Calu3 (cell line): ENCODE data around the gene TNFRSF4. TPM values are rescaled to one million over a fixed set of nuclear protein-coding genes. Genes with fewer than 3 reads are reported as not detected.

ENCODE experiments used
- BruUV-seq: library from RNA; stranded (reverse); fragments of 400-500 nt; replicated peaks from 2 replicates; lab custom pipeline; 2021; lab: Mats Ljungman, UMichigan
- CTCF ChIA-PET: fragments of 300-600 bp; sonication (Branson Sonifier 250); formaldehyde crosslinking; loops from one replicate; lab custom pipeline; 2022; ENCODE audit warnings: antibody characterized with exemption; lab: Charles Lee
- DNase-seq: peaks from one replicate; pipeline ENCODE4 v3.0.0; 2022
- H3K27ac Mint-ChIP-seq: one replicate; pipeline ENCODE4 v1.8.0; 2022; ENCODE audit warnings: mixed read lengths; ENCODE audit not compliant: unreplicated experiment
- H3K27me3 Mint-ChIP-seq: one replicate; pipeline ENCODE4 v1.8.0; 2022; ENCODE audit warnings: mixed read lengths; ENCODE audit not compliant: unreplicated experiment
- H3K36me3 Mint-ChIP-seq: one replicate; pipeline ENCODE4 v1.8.0; 2022; ENCODE audit warnings: mild to moderate bottlenecking, moderate library complexity, mixed read lengths; ENCODE audit not compliant: insufficient read depth, unreplicated experiment
- H3K4me1 Mint-ChIP-seq: one replicate; pipeline ENCODE4 v1.8.0; 2022; ENCODE audit warnings: mild to moderate bottlenecking, low read depth, mixed read lengths; ENCODE audit not compliant: unreplicated experiment
- H3K4me3 Mint-ChIP-seq: one replicate; pipeline ENCODE4 v1.8.0; 2022; ENCODE audit warnings: mild to moderate bottlenecking, low read depth, moderate library complexity, mixed read lengths; ENCODE audit not compliant: unreplicated experiment
- H3K9me3 Mint-ChIP-seq: one replicate; pipeline ENCODE4 v1.8.0; 2022; ENCODE audit warnings: low read depth, mixed read lengths; ENCODE audit not compliant: unreplicated experiment
- CTCF ChIP-seq: fragments of 200-600 bp; IDR thresholded peaks from one replicate; pipeline ENCODE4 v1.8.0; 2022; ENCODE audit warnings: antibody characterized with exemption; ENCODE audit not compliant: unreplicated experiment
- intact Hi-C: fragments of 100-400 bp; cut with micrococcal nuclease; formaldehyde crosslinking; loops from one replicate; pipeline ENCODE4 v1.10.0; 2022; ENCODE audit not compliant: unreplicated experiment
- total RNA-seq: library from RNA; stranded (reverse); gene quantifications from 2 replicates; pipeline ENCODE4 v1.2.3, GENCODE V29; 2022

TNFRSF4 gene
- total RNA-seq, 1 experiment from 2014 or later = not detected

- Mint-ChIP-seq H3K4me3 (no peak overlapping the region), H3K27ac (no peak overlapping the region), H3K27me3 (no peaks in the 10 kb centered on the region), H3K4me1 (no peaks in the 10 kb centered on the region), H3K9me3 (no peaks in the 10 kb centered on the region), H3K36me3 (peaks cover 46% of the 10 kb centered on the region)
- CTCF ChIA-PET = no interaction called here
- DNase-seq = no peak
- no TSS peak for BruUV-seq
- TF ChIP-seq CTCF = no peak
- intact Hi-C loops = no loop called here
Measured at GRCh38 chr1:1259951-1260600, 46.1 kb upstream of the TNFRSF4 start.

- H3K4me3 Mint-ChIP-seq = no peak overlapping the region
- TF ChIP-seq CTCF = no peak
- H3K36me3 Mint-ChIP-seq = peaks cover 50% of the 10 kb centered on the region
- H3K9me3 Mint-ChIP-seq = no peaks in the 10 kb centered on the region
- intact Hi-C loops = no loop called here
- H3K27ac Mint-ChIP-seq = no peak overlapping the region
- CTCF ChIA-PET = no interaction called here
- BruUV-seq = no TSS peak
- no peaks in the 10 kb centered on the region for H3K4me1 Mint-ChIP-seq
- DNase-seq = no peak
- no peaks in the 10 kb centered on the region for H3K27me3 Mint-ChIP-seq
Measured at GRCh38 chr1:1259540-1259939, 45.6 kb upstream of the TNFRSF4 start.

GRCh38 chr1:1259119-1259488 is 45.2 kb upstream of the TNFRSF4 start:
- no peak for DNase-seq
- Mint-ChIP-seq H3K27me3 (no peaks in the 10 kb centered on the region), H3K27ac (no peak overlapping the region), H3K4me1 (no peaks in the 10 kb centered on the region), H3K4me3 (no peak overlapping the region), H3K36me3 (peaks cover 51% of the 10 kb centered on the region), H3K9me3 (no peaks in the 10 kb centered on the region)
- intact Hi-C loops = no loop called here
- no peak for TF ChIP-seq CTCF
- CTCF ChIA-PET = no interaction called here
- no TSS peak for BruUV-seq

- Mint-ChIP-seq H3K4me1 (no peaks in the 10 kb centered on the region), H3K9me3 (no peaks in the 10 kb centered on the region), H3K27me3 (no peaks in the 10 kb centered on the region), H3K4me3 (no peak overlapping the region), H3K27ac (no peak overlapping the region), H3K36me3 (peaks cover 65% of the 10 kb centered on the region)
- intact Hi-C loops = no loop called here
- no peak for DNase-seq
- CTCF ChIA-PET = no interaction called here
- no peak for TF ChIP-seq CTCF
- BruUV-seq = no TSS peak
Measured at GRCh38 chr1:1256956-1257871, 43.3 kb upstream of the TNFRSF4 start.
